ENCODE measurements around the gene HEATR5B. TPM values are rescaled to one million over a fixed set of nuclear protein-coding genes. Genes with fewer than 3 reads are reported as not detected.

Gene HEATR5B
- 7.0 and 11.6 TPM in 2 replicates for total RNA-seq

GRCh38 chr2:37083873-37084794 is at the start of gene HEATR5B, which contains the start of gene GPATCH11:
TSS of gene HEATR5B (minus strand) at chr2:37084372. CDS start at chr2:37083414, 958 bp downstream.
TSS of gene GPATCH11 (plus strand) at chr2:37084518. CDS start at chr2:37088382, 3,864 bp downstream.

GRCh38 chr2:36966370-36967235 is 117.6 kb downstream of the HEATR5B start, which contains the start of gene STRN:
TSS of gene STRN (minus strand) at chr2:36966536. CDS start at chr2:36966463, 73 bp downstream.

Other genes starting within 250 kb of the HEATR5B start
- gene STRN, start 117.8 kb downstream of the HEATR5B start, total RNA-seq: 10.5 and 12.2 TPM in 2 replicates
- 5.3 and 6.2 TPM in 2 replicates for gene GPATCH11, start 146 bp upstream of the HEATR5B start, total RNA-seq
- 15.7 and 20.1 TPM in 2 replicates for gene EIF2AK2, start 72.6 kb upstream of the HEATR5B start, total RNA-seq
- not detected in 2 replicates for gene SULT6B1, start 104.3 kb upstream of the HEATR5B start, total RNA-seq
- 17.2 and 17.3 TPM in 2 replicates for gene CEBPZOS, start 112.1 kb upstream of the HEATR5B start, total RNA-seq
- gene CEBPZ, start 147.2 kb upstream of the HEATR5B start, total RNA-seq: 34.8 and 55.4 TPM in 2 replicates
- gene NDUFAF7, start 147.3 kb upstream of the HEATR5B start, total RNA-seq: 10.7 and 14.3 TPM in 2 replicates
- gene PRKD3, start 240.5 kb upstream of the HEATR5B start, total RNA-seq: 26.6 and 32.3 TPM in 2 replicates

All from hair follicular keratinocyte (primary cell).